ENCODE results near the gene INPP4B. TPM values are rescaled to one million over a fixed set of nuclear protein-coding genes. Genes with fewer than 3 reads are reported as not detected.
A peak's percentile ranks its signal among the peaks of the same experiment; 100 is the strongest.

The INPP4B gene
- total RNA-seq, 3 donors from 2014 or later = 15.8 to 113 (median 93.4) TPM

- no peaks in the 10 kb centered on the region for H3K4me1 ChIP-seq
- TF ChIP-seq POLR2A (IDR thresholded peaks at IDR 0.05) = no peak
- TF ChIP-seq CTCF (IDR thresholded peaks at IDR 0.05) = no peak
- TF ChIP-seq POLR2AphosphoS5 (IDR thresholded peaks at IDR 0.05) = peak in 2 of 3 donors; percentile 1 to 68
- no peaks in the 10 kb centered on the region for H3K27me3 ChIP-seq
- H3K4me3 ChIP-seq = no peak overlapping the region
- no peaks in the 10 kb centered on the region for H3K9me3 ChIP-seq
- peak in 1 of 2 donors; percentile 23 for DNase-seq (ENCODE audit: low spot score in 2 of 2)
- H3K36me3 ChIP-seq = no peaks in the 10 kb centered on the region
- intact Hi-C loops (cut with DNase I; ENCODE audit: low total_unique reads) = no loop called here
- H3K27ac ChIP-seq = peak overlapping the region; percentile 72 to 87
Measured at GRCh38 chr4:142091085-142091513, 755.0 kb downstream of the INPP4B start.

- H3K4me3 ChIP-seq = no peak overlapping the region
- H3K36me3 ChIP-seq = no peaks in the 10 kb centered on the region
- intact Hi-C loops (cut with DNase I; ENCODE audit: low total_unique reads) = no loop called here
- no peaks in the 10 kb centered on the region for H3K9me3 ChIP-seq
- no peak for TF ChIP-seq POLR2A (IDR thresholded peaks at IDR 0.05)
- peak in 1 of 3 donors; percentile 39 for TF ChIP-seq POLR2AphosphoS5 (IDR thresholded peaks at IDR 0.05)
- TF ChIP-seq CTCF (IDR thresholded peaks at IDR 0.05) = no peak
- no peaks in the 10 kb centered on the region for H3K27me3 ChIP-seq
- DNase-seq (ENCODE audit: low spot score in 2 of 2) = no peak
- H3K27ac ChIP-seq = no peak overlapping the region
- H3K4me1 ChIP-seq = no peaks in the 10 kb centered on the region
Measured at GRCh38 chr4:142088906-142089305, 757.2 kb downstream of the INPP4B start.

GRCh38 chr4:142085513-142086292, 760.4 kb downstream of the INPP4B start:
- Histone ChIP-seq H3K27me3 (no peaks in the 10 kb centered on the region), H3K4me1 (no peaks in the 10 kb centered on the region), H3K27ac (no peak overlapping the region), H3K36me3 (no peaks in the 10 kb centered on the region), H3K4me3 (no peak overlapping the region), H3K9me3 (no peaks in the 10 kb centered on the region)
- TF ChIP-seq POLR2AphosphoS5 (IDR thresholded peaks at IDR 0.05) (no peak), POLR2A (IDR thresholded peaks at IDR 0.05) (no peak), CTCF (IDR thresholded peaks at IDR 0.05) (no peak)
- intact Hi-C loops (cut with DNase I; ENCODE audit: low total_unique reads) = no loop called here
- DNase-seq (ENCODE audit: low spot score in 2 of 2) = no peak

- intact Hi-C loops (cut with DNase I; ENCODE audit: low total_unique reads) = no loop called here
- Histone ChIP-seq H3K36me3 (no peaks in the 10 kb centered on the region), H3K27me3 (no peaks in the 10 kb centered on the region), H3K27ac (no peak overlapping the region), H3K4me3 (no peak overlapping the region), H3K9me3 (no peaks in the 10 kb centered on the region), H3K4me1 (no peaks in the 10 kb centered on the region)
- no peak for DNase-seq (ENCODE audit: low spot score in 2 of 2)
- TF ChIP-seq POLR2A (IDR thresholded peaks at IDR 0.05) (no peak), CTCF (IDR thresholded peaks at IDR 0.05) (no peak), POLR2AphosphoS5 (IDR thresholded peaks at IDR 0.05) (no peak)
Measured at GRCh38 chr4:142083264-142083663, 762.8 kb downstream of the INPP4B start.

- H3K9me3 ChIP-seq = no peaks in the 10 kb centered on the region
- H3K4me3 ChIP-seq = no peak overlapping the region
- H3K36me3 ChIP-seq = no peaks in the 10 kb centered on the region
- no peak overlapping the region for H3K27ac ChIP-seq
- H3K27me3 ChIP-seq = no peaks in the 10 kb centered on the region
- no peak for DNase-seq (ENCODE audit: low spot score in 2 of 2)
- H3K4me1 ChIP-seq = no peaks in the 10 kb centered on the region
- TF ChIP-seq CTCF (IDR thresholded peaks at IDR 0.05) (no peak), POLR2AphosphoS5 (IDR thresholded peaks at IDR 0.05) (no peak), POLR2A (IDR thresholded peaks at IDR 0.05) (no peak)
- intact Hi-C loops (cut with DNase I; ENCODE audit: low total_unique reads) = no loop called here
Measured at GRCh38 chr4:142081025-142081424, 765.1 kb downstream of the INPP4B start.

Data from breast epithelium (tissue), 4 donors.